ENCODE data around the gene SIRPG.

Gene SIRPG

GRCh38 chr20:1637226-1637625 lies 20.4 kb downstream of the SIRPG start:
- no peak for TF ChIP-seq CTCF (IDR thresholded peaks at IDR 0.05; ENCODE audit: low read depth, low read length, missing control alignments)
- DNase-seq (ENCODE audit: low read depth) = no peak
- no peak overlapping the region for H3K4me3 ChIP-seq (ENCODE audit: low read depth, low read length)

GRCh38 chr20:1636621-1637020 lies 21.0 kb downstream of the SIRPG start:
- H3K4me3 ChIP-seq (ENCODE audit: low read depth, low read length) = no peak overlapping the region
- no peak for TF ChIP-seq CTCF (IDR thresholded peaks at IDR 0.05; ENCODE audit: low read depth, low read length, missing control alignments)
- no peak for DNase-seq (ENCODE audit: low read depth)

- DNase-seq (ENCODE audit: low read depth) = no peak
- no peak overlapping the region for H3K4me3 ChIP-seq (ENCODE audit: low read depth, low read length)
- TF ChIP-seq CTCF (IDR thresholded peaks at IDR 0.05; ENCODE audit: low read depth, low read length, missing control alignments) = no peak
Observed at GRCh38 chr20:1635291-1635979, 22.1 kb downstream of the SIRPG start.

GRCh38 chr20:1633535-1633934 lies 24.0 kb downstream of the SIRPG start:
- no peak for DNase-seq (ENCODE audit: low read depth)
- no peak for TF ChIP-seq CTCF (IDR thresholded peaks at IDR 0.05; ENCODE audit: low read depth, low read length, missing control alignments)
- H3K4me3 ChIP-seq (ENCODE audit: low read depth, low read length) = no peak overlapping the region

GRCh38 chr20:1632178-1632577 lies 25.4 kb downstream of the SIRPG start:
- TF ChIP-seq CTCF (IDR thresholded peaks at IDR 0.05; ENCODE audit: low read depth, low read length, missing control alignments) = no peak
- no peak overlapping the region for H3K4me3 ChIP-seq (ENCODE audit: low read depth, low read length)
- DNase-seq (ENCODE audit: low read depth) = no peak

GRCh38 chr20:1631309-1632151 lies 26.0 kb downstream of the SIRPG start:
- no peak for TF ChIP-seq CTCF (IDR thresholded peaks at IDR 0.05; ENCODE audit: low read depth, low read length, missing control alignments)
- no peak overlapping the region for H3K4me3 ChIP-seq (ENCODE audit: low read depth, low read length)
- no peak for DNase-seq (ENCODE audit: low read depth)
